IMR-90 (cell line): Measurements from ENCODE around the gene GBP6. TPM values are rescaled to one million over a fixed set of nuclear protein-coding genes. Genes with fewer than 3 reads are reported as not detected.

Experiments used
- ATAC-seq: fragments of 200-7000 bp; cut with Tn5 transposase; 2 replicates; pipeline ENCODE4 v1.9.1; 2020; ENCODE audit warnings: low read depth, mild to moderate bottlenecking, moderate library complexity
- BruUV-seq: library from RNA; stranded (reverse); fragments of 400-500 nt; replicated peaks from 2 replicates; lab custom pipeline; 2021; lab: Mats Ljungman, UMichigan
- CTCF ChIA-PET: fragments of 300-600 bp; formaldehyde crosslinking; extraction: SDS; loops from one replicate; lab custom pipeline; 2021; ENCODE audit warnings: antibody characterized with exemption; lab: Yijun Ruan, JAX
- POLR2A ChIA-PET: fragments of 300-600 bp; sonication (Branson Sonifier 250); formaldehyde crosslinking; loops from one replicate; lab custom pipeline; 2022; ENCODE audit warnings: antibody characterized with exemption; ENCODE audit not compliant: unreplicated experiment; lab: Charles Lee
- DNase-seq: peaks from one replicate; pipeline ENCODE4 v3.0.0; 2013
- H2AFZ ChIP-seq: replicated peaks from 2 replicates; pipeline ENCODE3; 2013; ENCODE audit warnings: low read length, mild to moderate bottlenecking; ENCODE audit not compliant: poor library complexity
- H2AK5ac ChIP-seq: 2 replicates; pipeline ENCODE4 v1.6.1; 2013; ENCODE audit warnings: low read depth, low read length, inconsistent platforms
- H2AK9ac ChIP-seq: replicated peaks from 2 replicates; pipeline ENCODE3; 2013; ENCODE audit warnings: mild to moderate bottlenecking, low read depth, low read length, moderate library complexity; ENCODE audit not compliant: poor library complexity
- H2BK120ac ChIP-seq: 2 replicates; pipeline ENCODE4 v1.6.1; 2013; ENCODE audit warnings: low read depth, low read length, inconsistent platforms
- H2BK15ac ChIP-seq: 3 replicates; pipeline ENCODE4 v1.6.1; 2013; ENCODE audit warnings: low read depth, low read length, inconsistent platforms
- H2BK20ac ChIP-seq: 2 replicates; pipeline ENCODE4 v1.6.1; 2013; ENCODE audit warnings: low read depth, mild to moderate bottlenecking, inconsistent platforms, low read length, moderate library complexity
- H2BK5ac ChIP-seq: 2 replicates; pipeline ENCODE4 v1.6.1; 2013; ENCODE audit warnings: mild to moderate bottlenecking, low read depth, low read length, inconsistent platforms; ENCODE audit not compliant: poor library complexity, severe bottlenecking
- H3K14ac ChIP-seq: replicated peaks from 2 replicates; pipeline ENCODE4 v1.6.1; 2013; ENCODE audit warnings: low read depth, low read length, inconsistent platforms
- H3K18ac ChIP-seq: 2 replicates; pipeline ENCODE4 v1.6.1; 2013; ENCODE audit warnings: low read depth, low read length, control low read depth
- H3K23ac ChIP-seq: 2 replicates; pipeline ENCODE4 v1.6.1; 2013; ENCODE audit warnings: low read depth, low read length, inconsistent platforms
- H3K27ac ChIP-seq: 2 replicates; pipeline ENCODE4 v1.5.1; 2013; ENCODE audit warnings: mild to moderate bottlenecking, control low read depth, low read length; ENCODE audit not compliant: insufficient read depth
- H3K27me3 ChIP-seq: 2 replicates; pipeline ENCODE4 v1.6.1; 2013; ENCODE audit warnings: low read length; ENCODE audit not compliant: control insufficient read depth, insufficient read depth
- H3K36me3 ChIP-seq: 2 replicates; pipeline ENCODE4 v1.6.1; 2013; ENCODE audit warnings: low read length, mixed read lengths; ENCODE audit not compliant: control insufficient read depth, insufficient read depth
- H3K4ac ChIP-seq: 2 replicates; pipeline ENCODE4 v1.6.1; 2013; ENCODE audit warnings: low read depth, low read length, inconsistent platforms
- H3K4me1 ChIP-seq: 2 replicates; pipeline ENCODE4 v1.6.1; 2013; ENCODE audit warnings: low read length, mixed read lengths; ENCODE audit not compliant: control insufficient read depth, insufficient read depth
- H3K4me2 ChIP-seq: 2 replicates; pipeline ENCODE4 v1.6.1; 2013; ENCODE audit warnings: low read depth, mild to moderate bottlenecking, control low read depth, low read length, moderate library complexity
- H3K4me3 ChIP-seq: 2 replicates; pipeline ENCODE4 v1.5.1; 2013; ENCODE audit warnings: low read depth, mild to moderate bottlenecking, control low read depth, low read length, moderate library complexity; ENCODE audit not compliant: insufficient read depth
- H3K56ac ChIP-seq: 2 replicates; pipeline ENCODE4 v1.6.1; 2013; ENCODE audit warnings: low read length, inconsistent platforms; ENCODE audit not compliant: insufficient read depth; ENCODE audit errors: extremely low read depth
- H3K79me1 ChIP-seq, 2 experiments: 2 replicates each; pipeline ENCODE4 v1.6.1; 2013; ENCODE audit warnings: low read length in 2 of 2, inconsistent platforms in 1 of 2, low read depth in 1 of 2
- H3K9ac ChIP-seq: 2 replicates; pipeline ENCODE4 v1.6.1; 2013; ENCODE audit warnings: low read depth, low read length, control low read depth
- H3K9me1 ChIP-seq: 2 replicates; pipeline ENCODE4 v1.6.1; 2013; ENCODE audit warnings: low read length, inconsistent platforms; ENCODE audit not compliant: insufficient read depth
- H3K9me3 ChIP-seq: 2 replicates; pipeline ENCODE4 v1.6.1; 2013; ENCODE audit warnings: low read length; ENCODE audit not compliant: control insufficient read depth, insufficient read depth
- H4K20me1 ChIP-seq: 2 replicates; pipeline ENCODE4 v1.6.1; 2013; ENCODE audit warnings: low read length, inconsistent platforms; ENCODE audit not compliant: insufficient read depth
- H4K5ac ChIP-seq: 2 replicates; pipeline ENCODE4 v1.6.1; 2013; ENCODE audit warnings: mild to moderate bottlenecking, low read depth, low read length, control low read depth
- H4K8ac ChIP-seq, 2 experiments: 2 replicates each; pipeline ENCODE4 v1.6.1; 2013; ENCODE audit warnings: low read depth in 2 of 2, low read length in 2 of 2, control low read depth in 1 of 2, inconsistent platforms in 1 of 2
- H4K91ac ChIP-seq: 2 replicates; pipeline ENCODE4 v1.6.1; 2013; ENCODE audit warnings: low read depth, low read length, inconsistent platforms; ENCODE audit not compliant: insufficient read depth
- MAZ ChIP-seq: IDR thresholded peaks from 2 replicates; pipeline ENCODE4 v1.6.1; 2012; ENCODE audit warnings: low read depth, mild to moderate bottlenecking, low read length, improper control_type of control experiment, moderate library complexity, borderline replicate concordance
- RCOR1 ChIP-seq: IDR thresholded peaks from 2 replicates; pipeline ENCODE4 v1.6.1; 2012; ENCODE audit warnings: mild to moderate bottlenecking, low read length, improper control_type of control experiment; ENCODE audit not compliant: insufficient replicate concordance
- WGBS, 2 experiments: methylation state at CpG; one replicate each; pipeline versions ENCODE4 v1.1.5 to v1.1.7; 2013; ENCODE audit warnings: missing lambda C conversion rate in 2 of 2; ENCODE audit not compliant: insufficient read length in 1 of 2; ENCODE audit errors: extremely low coverage in 2 of 2; 5-methylcytosine and 5-hydroxymethylcytosine counted together
- dilution Hi-C: fragments of 300-500 bp; cut with HindIII; formaldehyde crosslinking; loops from one replicate; pipeline ENCODE4 v1.14.3; 2018; ENCODE audit warnings: low sequenced_read_pairs; ENCODE audit not compliant: unreplicated experiment
- in situ Hi-C: fragments of 300-500 bp; cut with MboI; formaldehyde crosslinking; loops from 3 replicates; pipeline ENCODE4 v1.14.3; 2019; ENCODE audit warnings: low sequenced_read_pairs, inconsistent platforms, mixed read lengths
- intact Hi-C: fragments of 100-400 bp; cut with micrococcal nuclease; formaldehyde crosslinking; loops from 2 replicates; pipeline ENCODE4 v1.10.0; 2022
- polyA plus RNA-seq, 3 experiments: library from polyadenylated mRNA; depleted of rRNA; stranded (reverse); fragments of >200 nt; gene quantifications; 2 replicates each; pipeline ENCODE4 v1.2.3, GENCODE V29; 2012; ENCODE audit warnings: low replicate concordance in 1 of 3
- total RNA-seq: library from RNA; depleted of rRNA; stranded (reverse); fragments of >200 nt; gene quantifications from 2 replicates; pipeline ENCODE4 v1.2.3, GENCODE V29; 2012

Gene GBP6
- total and polyA plus RNA-seq, 2 of the 4 experiments (the other 2 are of a cell fraction) = not detected

- no peak overlapping the region for H2BK20ac ChIP-seq
- no peak overlapping the region for H3K18ac ChIP-seq
- no peaks in the 10 kb centered on the region for H3K9me3 ChIP-seq
- H3K23ac ChIP-seq = no peak overlapping the region
- no peak overlapping the region for H2AFZ ChIP-seq
- H2AK5ac ChIP-seq = no peak overlapping the region
- POLR2A ChIA-PET = no interaction called here
- no peak for ATAC-seq
- no peaks in the 10 kb centered on the region for H4K20me1 ChIP-seq
- H3K79me1 ChIP-seq = no peaks in the 10 kb centered on the region
- H3K27me3 ChIP-seq = no peaks in the 10 kb centered on the region
- H4K8ac ChIP-seq = no peak overlapping the region
- H3K4me3 ChIP-seq = no peak overlapping the region
- dilution Hi-C loops = no loop called here
- H3K9ac ChIP-seq = no peak overlapping the region
- H3K9me1 ChIP-seq = no peaks in the 10 kb centered on the region
- in situ Hi-C loops = no loop called here
- H2AK9ac ChIP-seq = no peak overlapping the region
- no peaks in the 10 kb centered on the region for H3K36me3 ChIP-seq
- H3K4me1 ChIP-seq = no peaks in the 10 kb centered on the region
- H3K4ac ChIP-seq = no peak overlapping the region
- no peak overlapping the region for H3K27ac ChIP-seq
- H2BK15ac ChIP-seq = no peak overlapping the region
- no peak overlapping the region for H4K91ac ChIP-seq
- CTCF ChIA-PET = no interaction called here
- H3K4me2 ChIP-seq = no peak overlapping the region
- no peak overlapping the region for H4K5ac ChIP-seq
- intact Hi-C loops = loop anchor here (5.0 kb wide), 1 partner anchor 681 kb away; no protein-coding TSS in a partner anchor
- no peak for DNase-seq
- no peak for TF ChIP-seq RCOR1
- TF ChIP-seq MAZ = no peak
- no peak overlapping the region for H2BK5ac ChIP-seq
- H3K14ac ChIP-seq = no peak overlapping the region
- WGBS, 2 experiments = no CpG with 5 or more reads among the region's 1 CpG
- no peak overlapping the region for H3K56ac ChIP-seq
- H2BK120ac ChIP-seq = no peak overlapping the region
- BruUV-seq = no TSS peak
Observed at GRCh38 chr1:89391686-89392085, 27.8 kb downstream of the GBP6 start.
